GM18507 (cell line): Measurements from ENCODE around the gene ZSWIM7.
"Not testable (repeated sequence)": the region's sequence is repeated elsewhere in the genome, so short reads cannot be mapped to it uniquely, and the experiment has no call there.

Source experiments
- DNase-seq: peaks from one replicate; pipeline ENCODE4 v3.0.0; 2011; ENCODE audit warnings: low read depth; ENCODE audit not compliant: insufficient read length; ENCODE audit errors: extremely low spot score
- FAIRE-seq: peaks from 2 replicates; lab custom pipeline; 2011; peaks lifted over from hg19 to GRCh38; lab: Jason Lieb, UNC

The ZSWIM7 gene

DNA sequence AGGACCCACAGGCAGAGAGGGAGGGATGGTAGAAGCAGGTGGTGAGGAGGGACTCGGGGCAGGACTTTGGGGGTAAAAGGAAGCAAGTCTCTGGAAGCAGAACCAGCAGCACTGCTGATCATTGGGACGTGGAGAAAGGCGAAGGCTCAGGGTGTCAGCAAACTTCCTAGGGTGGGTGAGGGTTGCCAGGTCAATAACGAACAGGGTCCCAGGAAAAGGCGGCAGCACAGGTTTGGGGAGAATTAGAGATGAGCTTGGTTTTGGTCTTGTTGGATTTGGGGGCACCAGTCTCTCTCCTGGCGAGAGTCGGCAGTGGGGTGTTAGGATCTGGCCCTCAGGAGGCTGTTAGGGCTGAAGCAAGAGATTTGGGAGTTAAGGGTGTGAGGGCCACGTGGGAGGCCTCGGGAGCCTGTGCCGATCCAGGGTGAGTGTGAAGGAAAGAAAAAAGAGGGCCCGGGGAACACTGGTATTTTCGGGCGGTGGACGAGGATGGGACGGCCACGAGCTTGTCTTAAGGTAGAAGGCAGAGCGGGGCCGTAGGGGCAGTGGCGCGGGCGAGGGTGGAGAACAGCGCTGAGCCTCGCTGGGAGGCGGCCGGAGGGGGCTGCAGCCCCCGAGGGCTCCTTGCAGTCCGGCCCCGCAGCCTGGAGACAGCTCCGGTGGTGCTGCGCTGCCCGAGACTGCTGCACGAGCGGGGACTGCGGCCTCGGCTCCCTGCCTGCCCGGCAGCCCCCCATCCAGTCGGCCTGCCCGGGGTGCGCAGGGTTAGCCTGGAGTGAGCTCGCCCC, 55.3 kb downstream of the ZSWIM7 start:
- FAIRE-seq (no peak), DNase-seq (no peak)

DNA sequence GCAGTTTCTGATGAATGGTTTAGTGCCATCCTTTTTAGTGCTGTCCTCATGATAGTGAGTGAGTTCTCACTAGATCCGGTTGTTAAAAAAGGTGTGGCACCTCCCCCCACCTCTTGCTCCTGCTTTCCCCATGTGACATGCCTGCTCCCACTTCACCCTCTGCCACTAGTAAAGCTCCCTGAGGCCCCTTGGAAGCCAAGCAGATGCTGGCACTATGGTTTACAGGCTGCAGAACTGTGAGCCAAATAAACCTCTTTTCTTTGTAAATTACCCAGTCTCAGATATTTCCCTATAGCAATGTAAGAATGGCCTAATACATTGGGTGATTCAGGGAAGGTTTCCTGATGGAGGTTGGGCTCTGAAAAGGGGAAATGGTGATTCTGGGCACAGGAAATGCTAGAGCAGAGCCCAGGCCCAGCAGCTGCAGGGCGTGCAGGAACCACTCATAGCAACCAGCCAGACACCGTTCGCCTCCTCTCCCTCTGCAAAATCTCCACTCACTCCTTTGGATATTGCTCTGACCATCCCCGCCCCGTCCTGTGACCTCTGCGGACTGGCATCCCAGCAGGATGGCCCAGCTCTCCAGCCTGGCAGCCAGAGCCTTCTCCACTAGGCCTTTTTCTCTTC, 57.2 kb downstream of the ZSWIM7 start:
- FAIRE-seq (no peak), DNase-seq (no peak)

DNA sequence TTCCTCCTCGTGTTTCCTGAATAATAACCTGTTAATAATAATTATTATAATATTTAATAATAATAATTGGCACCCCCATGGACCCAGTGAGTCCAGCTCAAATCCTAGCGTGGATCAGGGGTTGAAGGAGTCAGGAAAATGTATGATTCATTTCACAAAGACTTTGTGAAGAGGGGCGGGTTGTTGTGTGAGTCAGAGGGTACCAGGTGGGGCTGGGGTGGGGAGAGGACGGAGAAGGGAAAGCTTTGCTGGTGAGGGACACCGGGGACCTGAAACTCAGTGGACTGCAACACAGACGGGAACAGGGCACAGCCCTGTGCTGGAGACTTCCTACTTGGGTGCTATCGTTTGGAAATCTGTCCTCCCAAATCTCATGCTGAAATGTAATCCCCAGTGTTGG, 57.7 kb downstream of the ZSWIM7 start:
- FAIRE-seq, result no peak
- no peak for DNase-seq

DNA sequence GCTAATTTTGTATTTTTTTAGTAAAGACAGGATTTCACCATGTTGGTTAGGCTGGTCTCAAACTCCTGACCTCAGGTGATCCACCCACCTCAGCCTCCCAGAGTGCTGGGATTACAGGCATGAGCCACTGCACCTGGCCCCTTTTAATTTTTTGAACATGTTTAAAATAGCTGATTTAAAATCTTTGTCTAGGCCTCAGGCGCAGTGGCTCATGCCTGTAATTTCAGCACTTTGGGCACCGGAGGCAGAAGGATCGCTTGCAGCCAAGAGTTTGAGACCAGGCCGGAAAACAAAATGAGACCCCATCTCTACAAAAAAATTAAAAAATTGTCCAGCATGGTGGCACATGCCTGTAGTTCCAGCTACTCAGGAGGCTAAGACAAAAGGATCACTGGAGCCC, 63.0 kb downstream of the ZSWIM7 start:
- not testable (repeated sequence) for FAIRE-seq, DNase-seq

DNA sequence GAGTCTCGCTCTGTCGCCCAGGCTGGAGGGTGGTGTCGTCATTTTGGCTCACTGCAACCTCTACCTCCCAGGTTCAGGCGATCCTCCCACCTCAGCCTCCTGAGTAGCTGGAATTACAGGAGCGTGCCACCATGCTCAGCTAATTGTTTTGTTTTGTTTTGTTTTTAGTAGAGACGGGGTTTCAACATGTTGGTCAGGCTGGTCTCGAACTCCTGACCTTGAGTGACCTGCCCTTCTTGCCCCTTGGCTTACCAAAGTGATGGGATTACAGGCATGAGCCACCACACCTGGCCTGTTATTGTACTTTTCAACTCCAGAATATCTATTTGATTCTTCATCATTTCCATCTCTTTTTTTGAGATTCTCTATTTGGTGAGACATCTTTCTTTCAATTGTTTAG, 63.6 kb downstream of the ZSWIM7 start:
- DNase-seq (no peak), FAIRE-seq (no peak)

DNA sequence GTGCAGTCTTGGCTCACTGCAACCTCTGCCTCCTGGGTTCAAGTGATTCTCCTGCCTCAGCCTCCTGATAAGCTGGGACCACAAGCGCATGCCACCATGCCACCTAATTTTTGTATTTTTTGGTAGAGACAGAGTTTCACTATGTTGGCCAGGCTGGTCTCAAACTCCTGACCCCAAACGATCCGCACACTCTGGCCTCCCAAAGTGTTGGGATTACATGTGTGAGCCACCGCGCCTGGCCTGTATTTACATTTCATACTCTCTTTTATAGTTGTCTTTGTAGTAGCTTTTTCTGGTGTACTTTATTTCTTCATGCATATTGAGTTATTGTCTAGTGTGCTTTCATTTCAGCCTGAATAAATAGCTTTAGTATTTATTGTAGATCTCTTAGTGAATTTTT, 64.6 kb downstream of the ZSWIM7 start:
- no peak for FAIRE-seq
- no peak for DNase-seq

DNA sequence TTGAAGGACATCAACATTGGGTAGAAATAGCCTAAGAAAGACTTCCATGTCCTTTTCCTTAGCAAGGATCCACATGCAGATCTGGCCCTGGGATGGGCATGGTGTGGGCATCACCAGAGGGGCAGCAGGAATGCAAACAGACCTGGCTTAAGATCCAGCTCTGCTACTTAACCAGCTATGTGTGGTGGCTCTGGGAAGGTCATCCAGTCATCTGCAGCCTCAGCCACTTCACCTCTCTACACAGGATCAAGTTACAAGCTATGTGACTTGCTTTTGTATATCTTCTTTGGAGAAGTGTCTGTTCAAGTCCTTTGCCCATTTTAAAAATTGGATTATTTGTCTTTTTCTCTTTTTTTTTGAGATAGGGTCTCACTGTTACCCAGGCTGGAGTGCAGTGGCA, 68.1 kb downstream of the ZSWIM7 start:
- no peak for FAIRE-seq
- DNase-seq, result no peak

DNA sequence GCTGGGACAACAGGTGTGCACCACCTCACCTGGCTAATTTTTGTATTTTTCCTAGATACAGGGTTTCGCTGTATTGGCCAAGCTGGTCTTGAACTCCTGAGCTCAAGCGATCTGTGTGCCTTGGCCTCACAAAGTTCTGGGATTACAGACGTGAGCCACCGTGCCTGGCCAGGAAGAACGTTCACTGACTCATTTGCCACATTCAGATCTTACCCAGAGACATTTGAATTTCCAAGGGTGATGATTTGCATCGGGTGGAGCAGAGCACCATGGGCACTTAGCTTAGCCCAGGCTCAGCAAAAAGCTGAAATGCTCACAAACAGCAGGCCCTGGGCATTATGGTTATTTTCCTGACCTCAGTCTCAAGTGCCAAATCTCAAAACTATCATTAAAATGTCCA, 69.1 kb downstream of the ZSWIM7 start:
- FAIRE-seq (no peak), DNase-seq (no peak)

DNA sequence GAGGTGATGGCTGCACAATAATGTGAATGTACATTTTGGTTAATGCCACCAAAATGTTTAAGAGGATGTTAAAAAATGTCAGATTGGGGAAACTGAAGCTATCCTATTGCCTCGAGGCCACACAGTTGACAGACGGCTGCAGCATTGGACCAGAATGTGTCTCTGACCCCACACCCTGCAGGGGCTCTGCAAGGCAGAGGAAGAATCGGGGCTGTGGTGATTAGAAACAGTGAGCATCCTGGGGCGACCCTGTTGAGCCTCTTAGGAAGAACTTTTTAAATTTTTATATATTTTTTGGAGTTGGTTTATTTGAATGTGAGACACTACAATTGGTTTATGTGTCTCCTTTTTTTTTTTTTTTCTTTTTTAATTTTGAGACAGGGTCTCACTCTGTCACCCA, 69.6 kb downstream of the ZSWIM7 start:
- no peak for FAIRE-seq

DNA sequence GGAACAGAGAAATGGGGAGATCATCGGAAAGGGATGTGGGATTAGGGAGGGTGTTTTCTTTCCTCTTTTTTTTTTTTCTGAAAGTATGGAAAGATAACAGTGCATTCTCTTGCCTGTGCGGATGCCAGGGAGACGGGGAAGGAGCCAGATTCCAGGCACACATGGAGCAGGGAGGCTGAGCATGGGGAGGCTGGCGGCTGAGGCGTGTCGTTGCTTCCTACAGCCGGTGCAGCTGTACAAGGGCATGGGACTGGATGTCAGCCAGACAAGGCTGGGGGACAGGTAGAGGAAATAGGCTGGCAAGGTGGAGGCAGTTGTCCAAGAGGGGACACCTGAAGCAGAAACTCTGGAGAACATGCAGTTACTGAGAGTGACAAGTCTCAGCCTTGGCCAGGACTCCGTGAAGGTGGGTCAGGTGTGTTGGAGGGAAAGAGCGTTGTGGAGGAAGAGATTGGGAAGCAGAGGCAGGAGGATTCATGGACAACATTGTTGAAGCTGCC, 71.2 kb downstream of the ZSWIM7 start:
- DNase-seq (no peak), FAIRE-seq (no peak)

More for the DNA sequence above, 69.6 kb downstream of the ZSWIM7 start:
- no peak for DNase-seq
